GM15510 (cell line): ENCODE measurements around the gene MBD3L5.
"Not testable (repeated sequence)": the region's sequence is repeated elsewhere in the genome, so short reads cannot be mapped to it uniquely, and the experiment has no call there.

Experiments
- POLR2A ChIP-seq: IDR thresholded peaks from 3 replicates; pipeline ENCODE4 v1.6.1; 2011; ENCODE audit warnings: borderline replicate concordance; ENCODE audit not compliant: insufficient read length; ENCODE audit errors: extremely low read depth

The MBD3L5 gene

GRCh38 chr19:7040079-7040478, 9.7 kb downstream of the MBD3L5 start, which contains the start of gene MBD3L4:
Gene MBD3L4, minus strand, starts transcription at chr19:7040179. Its CDS starts 35 bp downstream, at chr19:7040144.
- not testable (repeated sequence) for TF ChIP-seq POLR2A

DNA sequence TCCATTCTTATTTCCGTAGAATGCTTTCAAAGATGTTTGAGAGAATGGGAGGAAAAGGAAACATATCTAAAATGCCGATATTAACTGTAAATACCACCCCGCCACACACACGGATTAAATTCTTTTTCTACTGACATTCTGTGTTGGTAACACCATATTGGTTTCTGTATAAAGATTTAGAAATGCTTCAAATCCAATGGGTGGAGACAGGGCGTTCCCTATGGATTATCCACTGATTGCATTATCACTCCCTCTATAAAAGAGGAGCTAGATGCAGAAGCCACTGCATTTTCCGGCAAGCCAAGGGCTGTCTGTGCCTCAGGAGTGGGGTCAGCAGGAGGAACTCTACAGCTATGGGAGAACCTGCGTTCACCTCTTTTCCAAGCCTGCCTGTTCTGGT, 18.6 kb downstream of the MBD3L5 start, which contains the start of gene MBD3L2:
Gene MBD3L2 (plus strand): TSS at position 301 of the 400 bp plus-strand sequence. CDS start 53 bp downstream, at position 354.
- TF ChIP-seq POLR2A = not testable (repeated sequence)

DNA sequence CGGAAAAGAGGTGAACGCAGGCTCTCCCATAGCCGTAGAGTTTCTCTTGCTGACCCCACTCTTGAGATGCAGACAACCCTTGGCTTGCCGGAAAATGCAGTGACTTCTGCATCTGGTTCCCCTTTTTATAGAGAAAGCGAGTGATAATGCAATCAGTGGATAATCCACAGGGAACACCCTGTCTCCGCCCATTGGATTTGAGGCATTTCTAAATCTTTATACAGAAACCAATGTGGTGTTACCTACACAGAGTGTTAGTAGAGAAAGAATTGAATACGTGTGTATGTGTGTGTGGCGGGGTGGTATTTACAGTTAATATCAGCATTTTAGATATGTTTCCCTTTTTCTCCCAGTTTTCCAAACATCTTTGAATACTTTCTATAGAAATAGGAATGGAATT, 28.2 kb downstream of the MBD3L5 start, which contains the start of gene MBD3L3:
Gene MBD3L3 (minus strand): TSS at position 101 of the 400 bp plus-strand sequence. CDS start 71 bp downstream, at position 30.
- not testable (repeated sequence) for TF ChIP-seq POLR2A

- no peak for TF ChIP-seq POLR2A
Observed at GRCh38 chr19:7063339-7063738, 33.0 kb downstream of the MBD3L5 start.

GRCh38 chr19:7063764-7064418, 33.5 kb downstream of the MBD3L5 start:
- TF ChIP-seq POLR2A = no peak

- no peak for TF ChIP-seq POLR2A
Observed at GRCh38 chr19:7067716-7068115, 37.3 kb downstream of the MBD3L5 start.

GRCh38 chr19:7068599-7068998, 38.2 kb downstream of the MBD3L5 start:
- no peak for TF ChIP-seq POLR2A

DNA sequence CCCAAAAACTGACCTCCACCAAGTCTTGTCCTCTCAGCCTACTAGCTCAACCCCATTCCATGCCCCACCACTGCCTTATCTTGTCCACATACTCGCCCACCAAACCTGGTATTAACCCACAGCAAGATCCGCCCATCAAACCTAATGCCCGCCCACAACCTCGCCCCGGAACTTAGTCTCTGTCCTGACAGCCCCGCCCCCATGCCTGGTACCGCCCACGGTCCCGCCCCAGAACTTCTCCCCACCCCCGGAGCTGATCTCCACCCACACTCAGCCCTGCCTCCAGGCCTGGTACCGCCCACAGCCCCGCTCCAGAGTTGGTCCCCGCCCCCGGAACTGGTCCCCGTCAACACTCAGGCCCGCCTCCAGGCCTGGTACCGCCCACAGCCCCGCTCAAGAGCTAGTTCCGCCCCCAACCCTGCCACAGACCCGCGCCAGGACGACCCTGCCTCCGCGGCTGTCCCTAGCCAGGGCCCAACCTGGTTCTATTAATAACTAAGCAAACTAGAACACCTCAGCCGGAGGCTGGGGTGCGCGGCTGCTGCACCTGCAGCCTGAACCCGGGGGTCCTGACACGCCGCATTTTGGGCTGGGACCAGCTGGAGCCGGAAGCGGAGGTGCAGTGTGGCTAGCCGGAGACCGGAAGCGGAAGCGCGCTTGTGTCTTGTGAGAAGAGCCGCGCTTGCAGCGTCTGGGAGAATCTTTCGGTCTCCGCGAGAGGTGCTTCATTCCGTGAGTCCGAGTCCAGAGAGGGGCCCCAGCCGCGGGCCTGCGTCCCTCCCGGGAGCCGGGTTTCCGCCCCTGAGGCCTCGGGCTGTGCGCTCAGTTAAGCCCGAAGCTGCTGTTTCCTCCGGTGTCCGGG, 38.9 kb downstream of the MBD3L5 start, which contains the start of gene ZNF557:
Gene ZNF557 (plus strand): TSS at position 662 of the 862 bp plus-strand sequence. CDS start 5,372 bp downstream, outside the sequence.
- peak; percentile 88 for TF ChIP-seq POLR2A

GRCh38 chr19:7069904-7070226, 39.5 kb downstream of the MBD3L5 start:
- TF ChIP-seq POLR2A = no peak

DNA sequence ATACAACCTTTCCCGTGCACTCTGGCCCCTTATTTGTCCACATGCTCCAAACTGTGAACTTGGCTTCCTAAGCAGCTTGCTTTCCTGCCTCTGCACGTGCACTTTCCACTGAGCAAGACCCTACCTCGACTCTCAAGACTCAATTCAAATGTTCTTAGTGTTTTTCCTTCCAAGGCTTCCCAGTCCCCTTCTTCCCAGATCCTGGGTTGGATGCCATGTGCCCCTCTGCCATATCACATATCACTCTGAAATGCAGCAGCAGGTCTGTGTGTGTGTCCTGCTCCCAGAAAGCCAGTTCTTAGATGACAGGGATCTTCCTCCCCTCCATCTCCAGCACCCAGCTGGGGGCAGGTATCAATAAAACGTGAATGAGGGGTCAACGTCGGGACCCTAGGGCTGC, 42.2 kb downstream of the MBD3L5 start:
- no peak for TF ChIP-seq POLR2A

GRCh38 chr19:7074705-7075282, 44.4 kb downstream of the MBD3L5 start:
- no peak for TF ChIP-seq POLR2A

GRCh38 chr19:7076151-7076550, 45.8 kb downstream of the MBD3L5 start:
- no peak for TF ChIP-seq POLR2A

- TF ChIP-seq POLR2A = no peak
Observed at GRCh38 chr19:7078008-7078407, 47.6 kb downstream of the MBD3L5 start.
